ENCODE results near the gene LTA. TPM values are rescaled to one million over a fixed set of nuclear protein-coding genes. Genes with fewer than 3 reads are reported as not detected.

The LTA gene
- total and polyA plus RNA-seq, 2 donors (not counting 1 experiment from before 2014, with no cell fraction given): 8.6 to 8.8 TPM

GRCh38 chr6:31541658-31542521, 30.2 kb upstream of the LTA start, which contains the start of gene DDX39B:
Gene DDX39B, minus strand, starts transcription at chr6:31542003. Its CDS starts 1,471 bp downstream, at chr6:31540532.
- DNase-seq: peak; percentile 97
- peak within 1 kb of the TSS; percentile 93 for H3K27ac Mint-ChIP-seq
- Histone ChIP-seq H3K9ac (ENCODE audit: low read length) (peak within 1 kb of the TSS; percentile 93), H3K36me3 (replicated peaks in 1 of 2; ENCODE audit: control extremely low read depth in 1 of 2, control insufficient read depth in 1 of 2, extremely low read depth in 1 of 2, insufficient read depth in 2 of 2, low read length in 1 of 2) (peaks cover 0 to 37% of the 10 kb centered on the region in 2 experiments), H2AFZ (ENCODE audit: insufficient read depth, low read depth, low read length, poor library complexity, severe bottlenecking) (peak within 1 kb of the TSS; percentile 79), H3K79me2 (ENCODE audit: control insufficient read depth, insufficient read depth, low read length) (peaks cover 43% of the 10 kb centered on the region), H3K4me1 (ENCODE audit: control insufficient read depth in 2 of 2, insufficient read depth in 2 of 2, low read length in 2 of 2) (peaks cover 37 to 43% of the 10 kb centered on the region in 2 donors), H3K4me3 (ENCODE audit: control extremely low read depth in 1 of 5, extremely low read depth in 1 of 5, insufficient read depth in 1 of 5, low read depth in 2 of 5, low read length in 4 of 5) (peak within 1 kb of the TSS; percentile 79 to 100 (median 97)), H3K4me2 (replicated peaks; ENCODE audit: low read depth, low read length, poor library complexity, severe bottlenecking) (peak within 1 kb of the TSS; percentile 79), H3K27me3 (replicated peaks in 1 of 4; ENCODE audit: control extremely low read depth in 1 of 4, control insufficient read depth in 3 of 4, insufficient read depth in 4 of 4, low read length in 3 of 4) (no peaks in the 10 kb centered on the region), H3K9me3 (ENCODE audit: control extremely low read depth in 1 of 3, control insufficient read depth in 2 of 3, insufficient read depth in 1 of 3, low read length in 2 of 3) (no peaks in the 10 kb centered on the region), H4K20me1 (ENCODE audit: control insufficient read depth, insufficient read depth, low read length, poor library complexity, severe bottlenecking) (peaks cover 35% of the 10 kb centered on the region), H3K27ac (ENCODE audit: low read length in 2 of 2) (peak within 1 kb of the TSS; percentile 97 to 99)
- ChIA-PET CTCF (interaction anchor here (0.6 to 3.5 kb wide), 19 partner anchors 9 to 289 kb away, joined by 3 to 33 read pairs (median 5); partner anchors contain the start of genes LST1, LTB, MCCD1 and MICB), POLR2A (interaction anchor here (0.6 to 2.8 kb wide), 22 partner anchors 9 to 1994 kb away, joined by 3 to 34 read pairs (median 4); partner anchors contain the start of genes BAG6, DXO, GPANK1 and LTB)
- H3K4me1 Mint-ChIP-seq: peaks cover 50% of the 10 kb centered on the region
- H3K27me3 Mint-ChIP-seq: no peaks in the 10 kb centered on the region
- under 1% methylated on average over 40 of the region's 43 CpGs for WGBS (ENCODE audit: insufficient coverage)
- peak within 1 kb of the TSS; percentile 99 for H3K4me3 Mint-ChIP-seq
- intact Hi-C loops (cut with micrococcal nuclease): loop anchor here (1.0 to 5.0 kb wide), 7 partner anchors 44 to 417 kb away; partner anchors contain the start of genes CLIC1, MICB, PRRC2A and SKIC2
- TF ChIP-seq EZH2 (IDR thresholded peaks at IDR 0.05; ENCODE audit: borderline replicate concordance, insufficient read depth, low read depth, low read length, poor library complexity, severe bottlenecking): no peak
- no peak for TF ChIP-seq CTCF (IDR thresholded peaks at IDR 0.05)
- peak; percentile 72 for ATAC-seq (ENCODE audit: low read depth)
- no peaks in the 10 kb centered on the region for H3K9me3 Mint-ChIP-seq (ENCODE audit: insufficient read depth)

Data from B cell (primary cell).